Measurements from ENCODE around the gene STX1B. TPM values are rescaled to one million over a fixed set of nuclear protein-coding genes. Genes with fewer than 3 reads are reported as not detected.

The STX1B gene
- 1 to 10 TPM; 1.6 to 2.1 (median 1.8) TPM for total RNA-seq
- 0.66 TPM for polyA plus RNA-seq
- long read RNA-seq, donor 1, partial matches to known transcripts = 0 of 1 reads
- long read RNA-seq, donor 1, other reads (novel, unspliced or antisense) = 1 of 1 reads
- long read RNA-seq, donor 2, partial matches to known transcripts = 0 of 1 reads
- long read RNA-seq, donor 2, other reads (novel, unspliced or antisense) = 1 of 1 reads
- long read RNA-seq, donor 3 = 0 reads
- long read RNA-seq, donor 4, partial matches to known transcripts = 3 of 3 reads
- long read RNA-seq, donor 4, other reads (novel, unspliced or antisense) = 0 of 3 reads

DNA sequence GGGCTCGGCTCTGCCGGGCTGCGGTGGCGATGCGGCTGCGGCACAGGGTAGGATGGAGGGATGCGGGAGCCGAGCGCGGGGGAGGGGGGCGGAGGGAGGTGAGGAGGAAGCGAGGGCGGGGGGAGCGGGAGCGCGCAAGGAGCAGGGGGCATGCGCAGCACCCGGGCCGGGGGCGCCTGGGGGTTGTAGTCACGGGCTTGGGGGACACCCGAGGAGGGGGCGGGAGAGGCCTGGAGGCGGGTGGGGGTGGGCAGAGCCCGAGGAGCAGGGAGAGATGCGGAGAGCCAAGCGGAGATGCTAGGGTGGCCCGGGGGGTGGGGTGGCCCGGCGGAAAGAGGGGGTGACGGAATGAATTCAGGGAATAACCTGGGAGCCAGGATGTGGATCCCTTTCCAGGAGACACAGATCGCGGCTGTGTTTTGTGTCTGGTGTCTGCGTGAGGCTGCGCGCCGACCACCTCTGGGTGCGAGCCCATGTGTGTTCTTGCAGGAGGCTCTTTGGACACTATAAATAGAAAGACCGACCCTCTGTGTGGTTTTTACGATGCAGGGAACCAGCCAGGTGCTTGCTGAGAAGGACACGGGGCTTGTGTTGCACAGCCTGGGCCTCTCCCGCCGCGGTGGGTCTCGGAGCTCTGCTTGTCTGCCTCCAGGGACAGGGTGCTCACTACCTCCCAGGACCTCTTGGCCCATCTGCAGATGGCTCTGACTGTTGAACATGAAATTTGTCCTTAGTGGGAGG is at the start of gene STX1B:
Gene STX1B (minus strand): TSS at position 54 of the 741 bp plus-strand sequence. CDS start 242 bp downstream, outside the sequence.
- Histone ChIP-seq H3K4me3 (ENCODE audit: low read length) (no peak within 1 kb of the TSS), H3K27ac (ENCODE audit: low read length) (no peak within 1 kb of the TSS), H3K27me3 (ENCODE audit: control insufficient read depth, insufficient read depth) (no peaks in the 10 kb centered on the region), H3K9me3 (ENCODE audit: control insufficient read depth, low read length) (no peaks in the 10 kb centered on the region), H3K4me1 (ENCODE audit: control insufficient read depth, insufficient read depth, low read length) (no peaks in the 10 kb centered on the region)
- peak in 1 of 3 donors; percentile 66 for DNase-seq
- intact Hi-C loops (cut with DNase I) = no loop called here
- peak in 1 of 2 donors; percentile 10 for ATAC-seq
- 8% methylated on average over 45 of the region's 45 CpGs for WGBS

DNA sequence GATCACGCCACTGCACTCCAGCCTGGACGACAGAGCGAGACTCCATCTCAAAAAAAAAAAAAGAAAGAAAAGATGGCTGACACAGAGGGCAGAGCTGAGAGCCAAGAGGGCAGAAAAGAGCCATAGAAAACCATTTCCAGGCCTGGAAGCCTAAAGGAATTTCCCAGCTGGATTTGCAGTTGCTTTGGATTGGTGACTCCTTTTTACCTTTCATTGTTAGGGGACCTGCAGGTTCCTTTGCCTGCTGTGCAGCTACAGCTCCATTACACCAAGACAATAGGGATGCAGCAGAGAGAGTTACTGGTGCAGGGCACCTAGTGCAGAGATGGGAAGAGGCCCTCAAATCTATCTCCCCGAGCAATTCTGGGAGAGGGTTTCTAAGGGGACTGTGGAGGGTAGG is 45.2 kb upstream of the STX1B start:
- WGBS = 91% methylated on average over 4 of the region's 4 CpGs
- H3K27me3 ChIP-seq (ENCODE audit: control insufficient read depth, insufficient read depth) = no peaks in the 10 kb centered on the region
- DNase-seq = no peak
- no peaks in the 10 kb centered on the region for H3K4me1 ChIP-seq (ENCODE audit: control insufficient read depth, insufficient read depth, low read length)
- no peak for ATAC-seq
- intact Hi-C loops (cut with DNase I) = no loop called here
- H3K4me3 ChIP-seq (ENCODE audit: low read length) = no peak overlapping the region
- no peaks in the 10 kb centered on the region for H3K9me3 ChIP-seq (ENCODE audit: control insufficient read depth, low read length)
- H3K27ac ChIP-seq (ENCODE audit: low read length) = no peak overlapping the region

DNA sequence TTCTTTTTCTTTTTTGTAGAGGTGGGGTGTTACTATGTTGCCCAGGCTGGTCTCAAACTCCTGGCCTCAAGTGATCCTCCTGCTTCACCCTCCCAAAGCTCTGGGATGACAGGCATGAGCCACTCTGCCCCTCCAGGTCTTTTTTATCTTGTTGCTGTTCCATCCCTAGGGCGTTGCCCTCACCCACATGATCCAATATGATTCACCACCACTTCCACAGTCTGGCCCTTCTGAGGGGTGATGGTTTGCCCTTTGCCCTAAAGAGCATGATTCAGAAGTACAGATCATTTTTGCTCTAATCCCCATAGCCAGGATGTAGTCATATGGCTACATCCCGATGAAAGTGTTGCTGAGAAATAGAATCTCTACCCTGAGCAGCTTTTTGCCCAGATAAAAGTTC is 41.7 kb upstream of the STX1B start:
- ATAC-seq = peak; percentile 55 to 70
- Histone ChIP-seq H3K27me3 (ENCODE audit: control insufficient read depth, insufficient read depth) (no peaks in the 10 kb centered on the region), H3K4me1 (ENCODE audit: control insufficient read depth, insufficient read depth, low read length) (no peaks in the 10 kb centered on the region), H3K27ac (ENCODE audit: low read length) (no peak overlapping the region), H3K9me3 (ENCODE audit: control insufficient read depth, low read length) (no peaks in the 10 kb centered on the region), H3K4me3 (ENCODE audit: low read length) (no peak overlapping the region)
- intact Hi-C loops (cut with DNase I) = no loop called here
- no peak for DNase-seq
- 65% methylated on average over 2 of the region's 2 CpGs for WGBS

DNA sequence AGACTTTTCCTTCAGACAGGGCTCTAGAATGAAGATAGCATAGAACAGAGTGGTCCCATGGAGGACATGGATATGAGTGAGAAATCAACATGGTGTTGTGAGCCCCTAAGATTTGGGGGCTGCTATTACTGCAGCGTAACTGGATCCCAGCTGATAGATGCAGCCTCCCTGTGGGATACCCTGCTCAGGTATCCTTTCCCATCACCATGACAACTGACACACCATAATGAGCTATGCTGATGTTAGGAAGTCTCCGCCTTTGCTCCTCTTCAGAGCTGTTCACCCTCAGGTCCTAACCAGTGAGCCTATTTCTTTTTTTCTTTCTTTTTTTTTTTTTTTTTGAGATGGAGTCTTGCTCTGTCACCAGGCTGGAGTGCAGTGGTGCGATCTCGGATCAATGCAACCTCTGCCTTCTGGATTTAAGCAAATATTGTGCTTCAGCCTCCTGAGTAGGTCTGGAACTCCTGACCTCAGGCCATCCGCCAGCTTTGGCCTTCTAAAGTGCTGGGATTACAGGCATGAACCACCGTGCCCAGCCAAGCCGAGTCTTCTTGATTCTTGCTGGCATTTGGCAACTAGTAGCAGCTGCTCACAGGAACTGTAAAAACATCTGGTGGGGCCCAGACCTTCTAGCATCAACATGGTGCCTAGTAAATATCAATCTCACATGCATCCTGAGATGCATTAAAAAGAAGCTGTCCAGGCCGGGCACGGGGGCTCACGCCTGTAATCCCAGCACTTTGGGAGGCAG is 40.0 kb upstream of the STX1B start:
- H3K4me1 ChIP-seq (ENCODE audit: control insufficient read depth, insufficient read depth, low read length) = no peaks in the 10 kb centered on the region
- H3K9me3 ChIP-seq (ENCODE audit: control insufficient read depth, low read length) = no peaks in the 10 kb centered on the region
- 85% methylated on average over 10 of the region's 10 CpGs for WGBS
- H3K4me3 ChIP-seq (ENCODE audit: low read length) = no peak overlapping the region
- no peaks in the 10 kb centered on the region for H3K27me3 ChIP-seq (ENCODE audit: control insufficient read depth, insufficient read depth)
- intact Hi-C loops (cut with DNase I) = no loop called here
- no peak for ATAC-seq
- H3K27ac ChIP-seq (ENCODE audit: low read length) = no peak overlapping the region
- no peak for DNase-seq

DNA sequence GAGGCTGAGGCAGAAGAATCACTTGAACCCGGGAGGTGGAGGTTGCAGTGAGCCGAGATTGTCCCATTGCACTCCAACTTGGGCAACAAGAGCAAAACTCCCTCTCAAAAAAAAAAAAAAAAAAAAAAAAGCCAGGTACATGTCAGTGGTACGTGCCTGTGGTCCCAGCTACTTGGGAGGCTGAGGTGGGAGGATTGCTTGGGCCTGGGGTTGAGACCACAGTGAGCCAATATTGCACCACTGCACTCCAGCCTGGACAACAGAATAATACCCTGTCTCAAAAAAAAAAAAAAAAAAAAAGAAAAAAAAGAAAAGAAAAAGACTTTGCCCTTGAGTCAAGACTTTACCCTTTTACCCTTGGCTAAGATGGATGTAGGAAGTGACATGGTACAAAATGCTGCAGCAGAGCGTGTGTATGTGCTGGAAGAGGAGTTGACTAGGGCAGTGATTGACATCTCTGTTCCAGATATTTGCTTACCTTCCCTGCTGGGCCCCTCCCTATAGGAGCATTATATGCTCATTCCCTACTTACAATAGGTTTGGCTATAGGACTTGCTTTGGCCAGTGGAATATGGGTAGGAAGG is 33.6 kb upstream of the STX1B start:
- Histone ChIP-seq H3K27me3 (ENCODE audit: control insufficient read depth, insufficient read depth) (no peaks in the 10 kb centered on the region), H3K4me3 (ENCODE audit: low read length) (no peak overlapping the region), H3K4me1 (ENCODE audit: control insufficient read depth, insufficient read depth, low read length) (no peaks in the 10 kb centered on the region), H3K27ac (ENCODE audit: low read length) (no peak overlapping the region), H3K9me3 (ENCODE audit: control insufficient read depth, low read length) (no peaks in the 10 kb centered on the region)
- intact Hi-C loops (cut with DNase I) = no loop called here
- DNase-seq (no peak), ATAC-seq (no peak)
- 91% methylated on average over 4 of the region's 4 CpGs for WGBS

DNA sequence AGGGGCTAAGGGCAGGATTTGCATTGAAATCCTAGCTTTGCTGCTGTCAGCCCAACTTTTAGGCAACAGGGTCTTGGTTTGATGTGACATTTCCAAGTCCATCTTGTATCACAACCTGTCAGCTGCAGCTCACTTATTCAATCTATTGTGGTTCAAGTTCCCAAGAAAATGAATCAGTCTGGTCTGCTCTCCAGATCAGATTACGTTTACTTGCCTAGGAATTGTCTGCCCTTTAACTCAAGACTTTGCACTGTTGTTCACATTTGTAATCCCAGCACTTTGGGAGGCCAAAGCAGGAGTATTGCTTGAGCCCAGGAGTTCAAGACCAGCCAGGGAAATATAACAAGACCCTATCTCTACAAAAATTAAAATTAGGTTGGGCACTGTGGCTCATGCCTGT is 32.9 kb upstream of the STX1B start:
- Histone ChIP-seq H3K9me3 (ENCODE audit: control insufficient read depth, low read length) (no peaks in the 10 kb centered on the region), H3K27me3 (ENCODE audit: control insufficient read depth, insufficient read depth) (no peaks in the 10 kb centered on the region), H3K4me3 (ENCODE audit: low read length) (no peak overlapping the region), H3K27ac (ENCODE audit: low read length) (no peak overlapping the region), H3K4me1 (ENCODE audit: control insufficient read depth, insufficient read depth, low read length) (no peaks in the 10 kb centered on the region)
- 95% methylated on average over 1 of the region's 1 CpG for WGBS
- ATAC-seq (no peak), DNase-seq (no peak)
- intact Hi-C loops (cut with DNase I) = no loop called here

DNA sequence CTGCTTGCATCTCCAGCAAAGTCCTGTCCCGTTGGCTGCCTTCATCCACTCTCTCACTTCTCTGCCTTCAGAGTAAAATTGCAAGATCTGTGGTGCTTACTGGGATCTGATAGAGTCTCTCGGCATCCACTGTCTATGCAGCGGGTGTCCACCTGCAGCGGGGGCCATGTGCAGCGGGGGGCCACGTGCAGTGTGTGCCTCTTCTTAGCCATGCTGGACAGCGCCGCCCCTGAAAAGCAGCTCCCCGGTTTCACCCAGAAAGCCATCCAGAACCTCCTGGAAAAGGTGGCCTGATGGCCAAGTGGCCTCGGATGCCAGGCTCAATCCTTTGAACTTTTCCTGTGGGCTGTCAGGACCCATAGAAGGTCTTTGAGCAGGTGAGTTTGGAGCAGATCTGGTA is 32.4 kb upstream of the STX1B start:
- Histone ChIP-seq H3K9me3 (ENCODE audit: control insufficient read depth, low read length) (no peaks in the 10 kb centered on the region), H3K4me1 (ENCODE audit: control insufficient read depth, insufficient read depth, low read length) (no peaks in the 10 kb centered on the region), H3K27ac (ENCODE audit: low read length) (no peak overlapping the region), H3K4me3 (ENCODE audit: low read length) (no peak overlapping the region), H3K27me3 (ENCODE audit: control insufficient read depth, insufficient read depth) (no peaks in the 10 kb centered on the region)
- intact Hi-C loops (cut with DNase I) = no loop called here
- WGBS = 90% methylated on average over 10 of the region's 10 CpGs
- DNase-seq (no peak), ATAC-seq (no peak)

DNA sequence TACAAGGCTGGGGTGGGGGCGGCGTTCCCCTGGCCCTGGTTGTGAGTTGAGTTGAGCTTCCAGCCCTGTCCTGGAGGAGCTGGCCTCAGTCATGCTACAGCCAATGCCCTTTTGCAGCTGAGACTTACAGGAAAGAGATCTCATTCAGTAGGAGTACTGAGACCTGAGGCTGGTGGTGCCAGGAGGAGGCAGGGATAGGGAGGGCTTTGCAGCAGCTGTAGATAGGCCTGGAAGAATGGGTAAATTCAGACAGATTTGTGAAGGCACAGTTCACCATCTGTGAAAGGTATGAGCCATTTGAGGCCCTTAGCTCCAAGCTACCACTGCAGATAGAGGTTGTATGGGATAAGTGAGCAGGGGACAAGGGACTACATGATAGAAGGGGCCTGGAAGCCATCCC is 28.6 kb upstream of the STX1B start:
- H3K4me1 ChIP-seq (ENCODE audit: control insufficient read depth, insufficient read depth, low read length) = no peaks in the 10 kb centered on the region
- DNase-seq = no peak

DNA sequence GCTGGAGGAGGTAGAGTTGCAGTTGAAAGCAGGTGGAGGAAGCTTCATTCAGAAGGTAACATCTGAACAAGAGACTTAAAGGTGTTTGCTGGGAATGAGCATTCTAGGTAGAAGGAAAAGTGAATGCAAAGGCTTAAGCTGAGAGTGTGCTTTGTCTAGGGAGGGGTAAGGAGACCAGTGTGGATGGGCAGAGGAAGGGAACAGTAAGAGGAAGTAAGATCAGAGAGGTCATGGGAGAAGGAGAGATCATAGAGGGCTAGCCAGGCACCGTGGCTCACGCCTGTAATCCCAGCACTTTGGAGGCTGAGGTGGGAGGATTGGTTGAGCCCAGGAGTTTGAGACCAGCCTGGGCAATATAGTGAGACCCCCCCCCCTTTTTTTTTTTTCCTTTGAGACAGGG is 26.3 kb upstream of the STX1B start:
- no peaks in the 10 kb centered on the region for H3K4me1 ChIP-seq (ENCODE audit: control insufficient read depth, insufficient read depth, low read length)
- WGBS = 60% methylated on average over 2 of the region's 2 CpGs
- DNase-seq (no peak), ATAC-seq (no peak)
- no peaks in the 10 kb centered on the region for H3K27me3 ChIP-seq (ENCODE audit: control insufficient read depth, insufficient read depth)
- no peaks in the 10 kb centered on the region for H3K9me3 ChIP-seq (ENCODE audit: control insufficient read depth, low read length)
- intact Hi-C loops (cut with DNase I) = no loop called here
- no peak overlapping the region for H3K27ac ChIP-seq (ENCODE audit: low read length)
- no peak overlapping the region for H3K4me3 ChIP-seq (ENCODE audit: low read length)

More for the DNA sequence above, 28.6 kb upstream of the STX1B start:
- no peak for ATAC-seq
- no peaks in the 10 kb centered on the region for H3K9me3 ChIP-seq (ENCODE audit: control insufficient read depth, low read length)
- WGBS = 96% methylated on average over 2 of the region's 2 CpGs
- no peak overlapping the region for H3K4me3 ChIP-seq (ENCODE audit: low read length)
- H3K27me3 ChIP-seq (ENCODE audit: control insufficient read depth, insufficient read depth) = no peaks in the 10 kb centered on the region
- no peak overlapping the region for H3K27ac ChIP-seq (ENCODE audit: low read length)
- intact Hi-C loops (cut with DNase I) = no loop called here

DNA sequence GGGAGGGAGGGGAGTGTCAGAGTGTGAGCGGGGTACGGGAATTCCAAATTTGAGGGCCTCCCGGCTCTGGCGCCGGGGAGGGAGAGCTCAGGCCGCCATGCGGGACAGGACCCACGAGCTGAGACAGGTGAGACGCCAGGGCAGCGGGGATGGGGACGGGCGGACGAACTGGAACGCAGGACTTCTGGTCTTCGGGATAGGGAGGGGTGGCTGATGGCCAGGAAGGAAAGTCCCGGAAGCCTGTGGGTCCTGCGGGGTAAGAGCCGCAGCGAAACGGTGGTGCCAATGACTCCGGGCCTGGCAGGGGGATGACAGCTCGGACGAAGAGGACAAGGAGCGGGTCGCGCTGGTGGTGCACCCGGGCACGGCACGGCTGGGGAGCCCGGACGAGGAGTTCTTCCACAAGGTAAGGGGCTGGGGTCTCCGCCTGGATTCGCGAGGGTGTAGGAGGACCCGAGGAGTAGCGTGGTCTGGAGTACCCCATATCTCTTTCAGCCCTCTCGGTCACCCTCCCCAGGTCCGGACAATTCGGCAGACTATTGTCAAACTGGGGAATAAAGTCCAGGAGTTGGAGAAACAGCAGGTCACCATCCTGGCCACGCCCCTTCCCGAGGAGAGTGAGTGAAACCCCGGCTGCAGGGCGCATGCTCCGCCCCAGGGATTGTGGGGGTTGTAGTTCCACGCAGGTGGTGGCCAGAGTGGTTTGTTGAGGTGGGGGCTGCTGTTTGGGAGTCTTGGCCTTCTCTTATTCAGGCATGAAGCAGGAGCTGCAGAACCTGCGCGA is 23.5 kb upstream of the STX1B start:
- ATAC-seq = peak; percentile 90
- H3K27ac ChIP-seq (ENCODE audit: low read length) = peak overlapping the region; percentile 65
- no peaks in the 10 kb centered on the region for H3K9me3 ChIP-seq (ENCODE audit: control insufficient read depth, low read length)
- under 1% methylated on average over 47 of the region's 47 CpGs for WGBS
- intact Hi-C loops (cut with DNase I) = loop anchor here in 1 of 4 donors (5.0 kb wide), 1 partner anchor 38 kb away; the partner anchor contains the start of genes ZNF646 and ZNF668
- H3K27me3 ChIP-seq (ENCODE audit: control insufficient read depth, insufficient read depth) = no peaks in the 10 kb centered on the region
- H3K4me3 ChIP-seq (ENCODE audit: low read length) = peak overlapping the region; percentile 85
- H3K4me1 ChIP-seq (ENCODE audit: control insufficient read depth, insufficient read depth, low read length) = no peaks in the 10 kb centered on the region
- peak; percentile 93 to 96 (median 96) for DNase-seq
